NCI-H82 treated with DMSO at 0.1 percent for 48 hours (cell line): ENCODE data around the gene LACTBL1.
"Not testable (repeated sequence)": the region's sequence is repeated elsewhere in the genome, so short reads cannot be mapped to it uniquely, and the experiment has no call there.

ENCODE experiments used
- DNase-seq: peaks from one replicate; lab custom pipeline; 2025; ENCODE audit not compliant: unreplicated experiment; lab: John Stamatoyannopoulos, UW

Gene LACTBL1, protein sequence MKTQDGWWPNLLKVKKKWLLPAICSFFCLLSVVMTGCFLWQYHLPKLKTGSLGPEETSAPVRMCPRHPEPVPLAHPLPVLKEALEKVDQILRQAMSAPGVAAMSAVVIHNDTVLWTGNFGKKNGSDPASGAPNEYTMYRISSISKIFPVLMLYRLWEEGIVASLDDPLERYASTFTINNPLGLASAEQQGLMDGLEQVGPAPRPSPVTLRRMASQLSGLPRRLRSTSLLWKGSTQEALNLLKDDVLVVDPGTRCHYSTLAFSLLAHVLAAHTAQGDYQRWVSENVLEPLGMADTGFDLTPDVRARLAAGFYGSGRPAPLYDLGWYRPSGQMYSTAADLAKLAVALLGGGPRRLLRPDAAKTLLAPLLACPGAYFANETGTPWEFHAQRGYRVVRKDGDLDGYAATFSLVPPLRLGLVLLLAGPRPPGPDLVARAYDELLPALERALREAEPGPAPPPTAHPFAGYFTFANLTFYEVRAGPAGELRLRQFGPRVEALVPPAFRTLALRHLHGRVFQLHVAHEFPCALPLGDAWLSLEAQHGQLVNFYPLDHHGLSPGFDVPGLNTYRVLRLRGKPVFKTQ

DNA sequence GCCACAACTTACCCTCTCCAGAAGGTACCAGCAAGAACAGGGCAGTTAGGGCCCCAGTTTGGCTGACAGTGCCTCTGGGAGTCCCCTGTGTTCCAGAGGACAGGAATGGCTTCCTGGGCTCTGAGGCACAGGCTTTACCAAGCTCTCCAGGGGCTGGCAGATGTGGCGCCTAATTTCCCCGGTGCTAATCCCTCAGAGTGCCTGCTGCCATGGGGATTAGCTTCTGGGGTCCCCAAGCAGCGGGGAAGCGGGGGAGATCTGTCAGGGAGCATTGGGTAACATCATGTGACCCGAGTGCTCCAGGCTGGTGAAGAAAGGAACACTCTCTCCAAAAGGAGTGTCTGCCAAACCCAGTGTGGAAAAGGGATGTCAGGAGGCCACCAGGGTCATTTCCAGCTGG lies at the start of gene LACTBL1:
LACTBL1 (minus strand) TSS at position 107 of the 400 bp plus-strand sequence. CDS start 550 bp downstream, outside the sequence.
- peak; percentile 90 for DNase-seq

DNA sequence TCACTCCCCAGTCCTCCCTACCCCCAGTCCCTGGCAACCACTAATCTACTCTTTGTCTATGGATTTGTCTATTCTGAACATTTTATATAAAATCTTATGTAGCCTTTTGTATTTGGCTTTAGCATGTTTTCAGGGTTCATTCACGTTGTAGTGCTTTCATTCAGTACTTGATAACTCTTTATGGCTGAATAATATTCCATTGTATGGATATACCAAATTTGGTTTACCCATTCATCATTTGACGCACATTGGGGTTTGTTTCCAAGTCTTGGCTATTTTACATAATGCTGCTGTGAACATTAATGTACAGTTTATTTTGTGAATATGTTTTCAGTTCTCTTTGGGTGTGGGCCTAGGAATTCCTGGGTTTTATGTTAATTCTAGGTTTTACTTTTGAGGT lies 49.2 kb upstream of the LACTBL1 start:
- DNase-seq = no peak

DNA sequence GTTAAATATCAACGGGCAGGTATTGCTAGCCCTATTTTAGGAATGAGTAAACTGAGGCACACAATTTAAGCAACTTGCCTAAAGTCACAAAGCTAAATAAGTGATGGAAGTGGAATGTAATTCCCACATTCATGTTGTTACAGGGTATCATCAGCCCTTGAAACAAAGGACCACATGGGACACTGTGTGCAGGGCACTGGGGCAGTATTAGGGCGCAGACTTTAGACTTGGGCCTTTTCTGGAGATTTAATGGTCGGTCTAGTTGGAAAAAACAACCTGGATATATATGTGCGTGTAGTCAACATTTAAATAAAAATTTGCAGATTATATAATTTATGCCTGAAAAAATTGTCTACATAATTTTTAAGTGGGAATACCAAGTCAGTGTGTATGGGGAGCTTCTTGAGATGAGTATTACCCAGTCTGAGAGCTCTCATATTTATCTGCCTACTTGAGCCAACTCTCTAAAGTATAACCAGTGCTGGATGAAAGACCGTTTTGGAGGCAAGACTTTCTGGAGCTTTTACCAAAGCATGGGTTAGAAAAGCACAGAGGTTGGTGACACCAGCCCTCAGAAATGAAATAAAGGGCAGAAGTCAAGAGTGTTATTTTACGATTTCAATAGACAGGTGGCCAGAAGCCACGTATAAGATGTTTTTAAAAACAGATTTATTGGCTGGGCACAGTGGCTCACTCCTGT lies 48.2 kb upstream of the LACTBL1 start:
- peak; percentile 23 for DNase-seq

DNA sequence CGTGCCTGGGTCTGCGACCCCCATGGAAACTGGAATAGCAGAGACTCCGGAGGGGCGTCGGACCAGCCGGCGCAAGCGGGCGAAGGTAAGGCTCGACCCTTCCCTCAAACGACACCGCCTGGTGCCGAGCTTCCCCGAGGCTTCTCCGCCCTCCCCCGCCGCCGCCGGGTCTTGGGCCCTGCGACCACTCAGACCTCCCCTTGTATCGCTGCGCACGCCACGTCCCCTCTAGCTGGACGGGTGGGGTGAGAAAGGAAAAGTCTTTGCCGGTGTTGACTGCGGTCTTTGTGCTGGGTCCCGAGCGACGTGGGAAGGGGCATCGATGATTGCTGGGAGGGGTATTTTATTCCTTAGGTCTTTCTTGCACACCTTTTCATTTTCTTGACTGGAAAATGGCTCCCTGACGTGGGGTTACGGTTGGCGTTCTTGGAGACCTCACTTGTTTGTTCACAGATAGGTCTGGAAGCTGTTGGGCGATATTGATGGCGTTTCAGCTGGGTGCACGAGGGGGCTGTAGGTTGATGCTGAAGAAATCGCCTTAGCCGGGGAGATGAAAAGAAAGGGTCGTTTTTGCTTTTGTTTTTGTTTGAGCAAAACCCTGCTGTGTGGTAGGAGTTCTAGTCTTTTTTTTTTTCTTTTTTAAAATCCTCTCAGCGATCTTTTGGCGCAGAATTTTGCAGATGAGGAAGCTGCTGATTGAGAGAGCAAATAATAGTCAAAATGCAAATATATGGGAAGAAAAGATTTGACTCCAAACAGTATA lies 47.4 kb upstream of the LACTBL1 start:
- peak; percentile 61 for DNase-seq

DNA sequence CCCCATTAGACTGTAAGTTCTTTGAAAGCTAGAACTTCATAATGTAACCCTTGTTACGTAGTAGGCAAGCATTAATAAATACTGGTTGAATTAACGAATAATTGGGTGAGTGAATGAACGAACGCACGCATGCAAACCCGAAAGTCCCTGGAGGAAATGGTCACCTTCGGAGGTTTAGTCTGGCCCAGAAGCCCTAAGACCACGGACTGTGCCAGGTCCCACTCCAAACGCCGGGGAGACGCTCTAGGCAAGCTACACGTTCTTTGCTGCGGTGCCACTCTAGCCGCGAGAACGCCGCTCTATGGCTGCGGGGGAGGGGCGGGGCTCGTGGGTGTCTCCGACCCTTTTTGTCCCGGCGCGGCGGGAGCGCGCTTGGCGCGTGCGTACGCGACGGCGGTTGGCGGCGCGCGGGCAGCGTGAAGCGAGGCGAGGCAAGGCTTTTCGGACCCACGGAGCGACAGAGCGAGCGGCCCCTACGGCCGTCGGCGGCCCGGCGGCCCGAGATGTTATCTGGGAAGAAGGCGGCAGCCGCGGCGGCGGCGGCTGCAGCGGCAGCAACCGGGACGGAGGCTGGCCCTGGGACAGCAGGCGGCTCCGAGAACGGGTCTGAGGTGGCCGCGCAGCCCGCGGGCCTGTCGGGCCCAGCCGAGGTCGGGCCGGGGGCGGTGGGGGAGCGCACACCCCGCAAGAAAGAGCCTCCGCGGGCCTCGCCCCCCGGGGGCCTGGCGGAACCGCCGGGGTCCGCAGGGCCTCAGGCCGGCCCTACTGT lies 46.6 kb upstream of the LACTBL1 start, which contains the start of gene KDM1A:
KDM1A (plus strand) TSS at position 375 of the 769 bp plus-strand sequence; CDS start at position 504, 129 bp downstream.
- peak; percentile 98 for DNase-seq

DNA sequence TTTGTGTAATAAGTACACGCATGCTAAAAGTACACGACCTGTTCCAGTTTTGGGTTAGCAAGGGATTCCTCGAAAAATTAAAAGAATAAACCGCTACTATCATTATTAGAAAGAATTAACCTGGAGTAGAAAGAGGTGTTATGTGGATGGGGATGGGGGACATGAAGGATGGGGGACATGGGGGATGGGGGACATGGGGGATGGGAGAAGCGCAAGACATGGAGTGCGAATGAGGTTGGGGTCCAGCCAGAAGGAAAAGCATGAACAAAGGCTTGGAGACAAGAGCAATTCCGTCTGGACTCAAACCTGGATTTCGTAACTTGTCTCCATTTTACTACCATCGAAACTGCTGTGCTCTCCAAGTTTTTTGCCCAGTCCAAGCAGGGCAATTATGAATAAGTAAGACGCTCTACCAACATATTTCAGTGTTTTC lies 46.0 kb upstream of the LACTBL1 start:
- DNase-seq = no peak

DNA sequence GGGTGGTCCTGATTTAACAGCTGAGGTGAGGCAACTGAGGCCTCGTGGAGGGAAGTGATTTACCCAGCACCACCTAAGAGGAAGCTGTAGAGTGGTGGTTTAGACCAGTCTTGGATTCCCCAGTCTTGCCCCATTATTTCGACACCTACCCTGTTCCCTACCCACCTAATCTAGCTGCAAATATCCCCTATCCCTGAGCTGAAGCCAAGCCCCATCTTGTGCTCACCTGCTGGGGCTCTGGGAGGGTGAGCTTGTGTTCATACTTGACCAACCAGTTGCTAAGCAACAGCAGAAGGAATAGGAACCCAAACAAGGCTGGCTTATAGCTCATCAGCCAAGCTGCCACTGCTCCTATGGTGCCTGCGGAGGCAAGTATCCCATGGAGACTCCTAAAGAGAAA lies 41.0 kb upstream of the LACTBL1 start:
- peak; percentile 69 for DNase-seq

DNA sequence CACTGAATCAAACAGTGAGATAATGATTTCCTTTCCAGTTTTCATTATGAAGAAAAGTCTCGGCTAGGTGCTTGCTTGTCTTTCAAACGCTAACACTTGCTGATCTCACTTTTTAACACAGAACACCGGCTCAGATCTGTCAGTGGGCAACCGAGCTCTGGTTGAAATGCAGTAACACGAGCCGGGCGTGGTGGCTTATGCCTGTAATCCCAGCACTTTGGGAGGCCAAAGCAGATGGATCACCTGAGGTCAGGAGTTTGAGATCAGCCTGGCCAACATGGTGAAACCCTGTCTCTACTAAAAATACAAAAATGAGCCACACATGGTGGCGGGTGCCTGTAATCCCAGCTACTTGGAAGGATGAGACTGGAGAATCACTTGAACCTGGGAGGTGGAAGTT lies 37.4 kb upstream of the LACTBL1 start:
- not testable (repeated sequence) for DNase-seq

DNA sequence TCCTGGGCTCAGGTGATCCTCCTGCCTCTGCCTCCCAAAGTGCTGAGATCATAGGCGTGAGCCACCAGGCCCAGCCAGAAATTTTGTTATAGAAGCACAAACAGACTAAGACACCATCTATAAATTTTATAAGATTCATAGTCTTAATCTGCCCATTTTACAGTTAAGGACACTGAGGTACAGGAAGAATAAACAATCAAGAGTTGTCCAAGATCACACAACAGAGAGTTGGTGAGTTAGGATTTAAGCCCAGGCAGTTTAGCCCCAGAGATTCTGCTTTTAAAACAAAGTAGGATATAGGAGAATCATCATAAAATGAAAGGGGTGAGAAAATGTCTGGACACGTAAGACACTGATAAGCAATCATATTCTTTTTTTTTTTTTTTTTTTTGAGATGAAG lies 36.2 kb upstream of the LACTBL1 start:
- DNase-seq = no peak

DNA sequence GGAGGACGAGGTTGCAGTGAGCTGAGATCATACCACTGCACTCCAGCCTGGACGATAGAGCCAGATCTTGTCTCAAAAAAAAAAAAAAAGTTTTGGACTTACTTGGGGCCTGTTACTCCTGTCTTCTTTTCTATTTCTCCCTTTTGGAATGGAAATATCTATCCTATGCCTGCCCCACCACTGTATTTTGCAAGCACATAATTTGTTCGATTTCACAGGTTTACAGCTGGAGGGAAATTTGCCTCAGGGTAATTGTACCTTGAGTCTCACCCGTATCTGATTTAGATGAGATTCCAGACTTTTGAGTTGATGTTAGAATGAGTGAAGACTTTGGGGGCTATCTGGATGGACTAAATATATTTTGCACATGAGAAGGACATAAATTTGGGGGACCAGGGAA lies 34.4 kb upstream of the LACTBL1 start:
- no peak for DNase-seq

DNA sequence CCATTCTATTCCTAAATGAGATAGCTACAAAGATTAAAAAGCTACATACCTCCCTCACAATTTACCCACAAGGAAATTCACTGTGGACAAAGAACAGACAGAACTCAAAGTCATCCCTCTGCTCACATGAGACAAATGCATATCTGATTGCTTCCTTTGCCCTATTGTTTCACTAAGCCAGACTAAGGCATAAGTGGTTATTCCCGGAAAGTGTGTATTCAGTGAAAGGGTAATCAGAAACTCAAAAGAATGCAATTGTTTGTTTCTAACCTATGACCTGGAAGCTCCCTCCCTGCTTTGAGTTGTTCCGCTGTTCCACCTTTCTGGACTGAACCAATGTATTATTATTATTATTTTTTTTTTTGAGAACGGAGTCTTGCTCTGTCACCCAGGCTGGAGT lies 32.1 kb upstream of the LACTBL1 start:
- DNase-seq = not testable (repeated sequence)

DNA sequence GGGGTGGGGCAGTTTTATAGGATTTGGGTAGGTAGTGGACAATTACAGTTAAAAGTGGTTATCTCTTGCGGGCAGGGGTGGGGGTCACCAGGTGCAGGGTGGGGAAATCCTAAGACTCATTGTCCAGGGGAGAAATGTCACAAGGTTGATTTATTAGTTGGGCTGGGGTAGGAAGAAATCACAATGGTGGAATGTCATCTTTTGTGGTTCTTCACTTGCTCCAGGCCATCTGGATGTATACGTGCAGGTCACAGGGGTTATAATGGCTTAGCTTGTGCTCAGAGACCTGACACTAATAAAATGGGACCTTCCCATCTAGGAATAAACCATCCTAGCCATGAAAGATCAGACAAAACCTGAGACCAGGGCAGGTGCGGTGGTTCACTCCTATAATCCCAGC lies 31.4 kb upstream of the LACTBL1 start:
- DNase-seq = no peak

DNA sequence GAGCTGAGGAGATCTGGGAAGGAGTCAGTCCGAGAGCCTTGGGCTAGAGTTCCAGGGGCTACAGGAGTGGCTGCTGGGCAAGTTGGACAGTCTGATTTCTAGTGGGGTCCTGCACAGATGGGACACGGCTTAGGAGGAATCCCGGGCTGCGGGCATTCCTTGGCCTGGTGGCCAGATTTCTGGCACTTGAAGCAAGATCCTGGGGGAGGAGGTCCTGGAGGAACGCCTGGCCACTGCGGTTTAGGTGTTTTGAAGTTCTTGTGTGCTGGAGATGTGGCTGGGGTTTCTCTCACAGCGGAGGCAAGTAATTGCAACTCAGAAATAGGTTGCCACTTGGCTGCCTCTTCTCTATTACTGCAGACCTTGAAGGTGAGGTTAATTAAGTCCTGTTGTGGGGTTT lies 29.6 kb upstream of the LACTBL1 start:
- DNase-seq = not testable (repeated sequence)

DNA sequence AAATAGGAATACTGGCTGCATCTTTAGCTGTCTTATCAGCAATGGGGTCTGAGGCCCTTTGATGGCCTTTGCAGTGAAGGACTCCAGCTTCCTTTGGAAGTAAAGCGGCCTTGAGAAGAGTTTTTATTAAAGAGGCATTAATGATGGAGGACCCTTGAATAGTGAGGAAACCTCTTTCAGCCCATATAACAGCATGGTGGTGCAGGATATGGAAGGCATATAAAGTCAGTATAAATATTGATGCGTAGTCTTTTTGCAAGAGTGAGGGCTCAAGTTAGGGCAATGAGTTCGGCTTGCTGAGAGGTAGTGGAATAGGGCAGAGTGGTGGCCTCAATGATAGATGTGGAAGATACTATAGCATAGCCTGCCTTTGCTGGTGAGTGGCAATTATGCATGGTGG lies 27.5 kb upstream of the LACTBL1 start:
- not testable (repeated sequence) for DNase-seq

DNA sequence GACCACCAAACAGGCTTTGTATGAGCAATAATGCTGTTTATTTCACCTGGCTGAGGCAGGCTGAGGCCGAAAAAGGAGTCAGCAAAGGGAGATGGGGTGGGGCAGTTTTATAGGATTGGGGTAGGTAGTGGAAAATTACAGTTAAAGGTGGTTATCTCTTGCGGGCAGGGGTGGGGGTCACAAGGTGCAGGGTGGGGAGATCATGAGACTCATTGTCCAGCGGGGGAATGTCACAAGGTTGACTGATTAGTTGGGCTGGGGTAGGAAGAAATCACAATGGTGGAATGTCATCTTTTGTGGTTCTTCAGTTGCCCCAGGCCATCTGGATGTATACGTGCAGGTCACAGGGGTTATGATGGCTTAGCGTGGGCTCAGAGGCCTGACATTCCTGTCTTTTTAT lies 24.9 kb upstream of the LACTBL1 start:
- DNase-seq = not testable (repeated sequence)

DNA sequence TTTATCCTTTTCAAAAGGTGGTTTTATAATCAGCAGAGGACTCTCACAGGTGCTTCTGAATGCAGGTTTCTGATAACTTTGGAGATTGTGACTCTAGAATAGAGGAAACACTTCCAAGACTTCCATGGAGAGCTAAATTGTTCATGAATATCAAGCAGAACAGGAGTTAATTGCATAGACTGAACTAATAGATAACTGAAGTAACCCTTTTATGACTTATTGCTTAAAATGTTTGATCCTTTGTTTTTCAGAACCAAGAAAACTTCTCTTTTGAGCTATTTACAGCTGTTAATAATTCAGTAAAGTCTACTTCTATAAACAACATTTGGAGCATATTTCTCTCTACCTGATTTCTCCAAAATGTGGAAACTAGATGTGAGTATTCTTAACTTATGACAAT lies 23.1 kb upstream of the LACTBL1 start:
- no peak for DNase-seq

DNA sequence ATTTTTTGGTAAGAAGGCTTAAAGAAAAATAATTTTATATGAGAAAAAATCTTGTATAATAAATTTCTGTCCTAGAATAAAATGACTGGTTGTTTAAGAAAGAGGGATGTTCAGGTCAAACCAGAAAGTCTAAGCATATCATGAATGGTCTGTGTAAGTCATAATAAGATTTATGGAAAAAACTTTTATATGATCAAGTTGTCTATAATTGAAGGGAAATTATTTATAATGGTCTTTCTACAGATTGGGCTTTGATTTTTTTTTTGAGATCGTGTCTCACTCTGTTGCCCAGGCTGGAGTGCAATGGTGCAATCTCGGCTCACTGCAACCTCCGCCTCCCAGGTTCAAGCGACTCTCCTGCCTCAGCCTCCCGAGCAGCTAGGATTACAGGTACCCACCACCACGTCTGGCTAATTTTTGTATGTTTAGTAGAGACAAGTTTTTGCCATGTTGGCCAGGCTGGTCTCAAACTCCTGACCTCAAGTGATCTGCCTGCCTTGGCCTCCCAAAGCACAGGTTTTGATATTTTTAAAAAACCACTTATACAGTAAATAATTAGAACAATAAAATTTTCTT lies 20.6 kb upstream of the LACTBL1 start:
- DNase-seq = not testable (repeated sequence)

DNA sequence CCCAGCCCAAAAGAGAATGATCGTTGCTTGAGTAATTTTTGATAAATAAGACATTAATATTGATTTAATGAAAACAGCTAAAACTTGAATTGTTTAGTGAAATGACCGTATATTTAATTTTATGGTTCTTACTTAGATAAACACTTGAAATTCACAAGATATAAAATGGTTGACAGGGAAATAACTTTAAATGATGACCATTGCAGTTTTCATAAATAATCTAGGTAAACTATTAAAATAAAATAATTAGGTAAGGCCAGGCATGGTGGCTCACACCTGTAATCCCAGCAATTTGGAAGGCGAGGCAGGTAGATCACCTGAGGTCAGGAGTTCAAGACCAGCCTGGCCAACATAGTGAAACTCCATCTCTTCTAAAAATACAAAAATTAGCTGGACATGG lies 19.7 kb upstream of the LACTBL1 start:
- not testable (repeated sequence) for DNase-seq

DNA sequence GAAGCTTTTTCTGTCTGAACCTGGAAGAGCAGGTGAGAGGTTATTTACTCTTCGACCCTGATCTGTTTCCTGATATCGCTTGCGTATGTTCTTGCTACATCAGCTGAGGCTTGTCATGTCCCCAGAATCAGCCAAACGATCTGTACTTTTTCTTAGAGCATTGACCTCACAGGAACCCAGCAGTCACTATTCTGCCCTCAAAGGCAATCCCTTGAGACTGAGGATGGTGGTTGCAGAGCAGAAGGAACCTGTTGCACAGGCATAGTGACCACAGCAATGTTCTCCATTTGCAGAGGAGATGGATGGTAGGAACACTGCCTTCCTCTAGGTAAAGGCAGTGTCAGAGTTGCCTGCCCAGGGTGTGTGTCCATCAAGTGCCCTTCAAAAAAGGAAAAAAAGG lies 11.3 kb upstream of the LACTBL1 start:
- no peak for DNase-seq

DNA sequence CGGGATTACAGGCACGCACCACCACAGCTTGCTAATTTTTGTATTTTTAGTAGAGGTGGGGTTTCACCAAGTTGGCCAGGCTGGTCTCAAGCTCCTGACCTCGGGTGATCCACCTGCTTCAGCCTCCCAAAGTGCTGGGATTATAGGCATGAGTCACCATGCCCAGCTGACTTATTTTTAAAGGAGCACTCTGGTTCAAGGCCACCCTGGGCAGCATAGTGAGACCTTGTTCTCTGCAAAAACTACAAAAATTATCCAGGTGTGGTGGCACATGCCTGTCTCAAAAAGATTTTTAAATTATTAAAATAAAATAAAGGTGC lies 7.8 kb upstream of the LACTBL1 start:
- not testable (repeated sequence) for DNase-seq
